ENCODE data around the gene PODXL. TPM values are rescaled to one million over a fixed set of nuclear protein-coding genes. Genes with fewer than 3 reads are reported as not detected.

The PODXL gene
- total and polyA plus RNA-seq, 4 donors: 1.2 to 3.6 (median 1.6) TPM

GRCh38 chr7:131600085-131600881 lies 43.9 kb upstream of the PODXL start (continued):
- TF ChIP-seq HNF4A (conservative IDR thresholded peaks at IDR 0.05): no peak

DNA sequence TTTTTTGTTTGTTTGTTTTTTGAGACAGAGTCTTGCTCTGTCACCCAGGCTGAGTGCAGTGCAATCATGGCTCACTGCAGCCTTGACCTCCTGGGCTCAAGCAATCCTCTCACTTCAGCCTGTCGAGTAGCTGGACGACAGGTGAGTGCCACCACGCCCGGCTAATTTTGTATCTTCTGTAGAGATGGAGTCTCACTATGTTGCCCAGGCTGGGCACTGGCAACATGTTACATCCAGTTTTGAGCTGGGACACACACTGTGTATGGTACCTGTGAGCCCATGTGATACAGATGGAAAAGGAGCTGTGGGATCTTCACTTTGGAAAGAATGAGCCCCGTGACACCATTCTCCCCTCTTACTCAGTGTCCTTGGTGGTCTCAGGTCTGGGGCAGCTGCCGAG lies 40.4 kb upstream of the PODXL start:
- Histone ChIP-seq H3K9me3 (ENCODE audit: control insufficient read depth in 4 of 4, low read length in 3 of 4) (no peaks in the 10 kb centered on the region), H3K27ac (ENCODE audit: low read depth in 1 of 2, low read length in 2 of 2) (no peak overlapping the region), H3K36me3 (ENCODE audit: control insufficient read depth in 4 of 4, insufficient read depth in 3 of 4, low read depth in 1 of 4, low read length in 3 of 4) (no peaks in the 10 kb centered on the region), H3K27me3 (ENCODE audit: control insufficient read depth in 4 of 4, insufficient read depth in 4 of 4, low read length in 3 of 4) (no peaks in the 10 kb centered on the region), H3K9ac (ENCODE audit: low read depth in 1 of 2, low read length in 2 of 2) (no peak overlapping the region), H3K4me3 (ENCODE audit: low read depth in 1 of 3, low read length in 3 of 3) (no peak overlapping the region), H3K4me1 (ENCODE audit: control insufficient read depth in 4 of 4, insufficient read depth in 4 of 4, low read length in 3 of 4) (no peaks in the 10 kb centered on the region)
- WGBS: 86% methylated on average over 6 of the region's 6 CpGs
- DNase-seq (ENCODE audit: low spot score): no peak
- TF ChIP-seq ATF3 (IDR thresholded peaks at IDR 0.05) (no peak), YY1 (IDR thresholded peaks at IDR 0.05) (no peak), ZBTB33 (IDR thresholded peaks at IDR 0.05) (no peak)

GRCh38 chr7:131595699-131596098 lies 39.3 kb upstream of the PODXL start:
- no peaks in the 10 kb centered on the region for H3K27me3 ChIP-seq (ENCODE audit: control insufficient read depth in 4 of 4, insufficient read depth in 4 of 4, low read length in 3 of 4)
- no peak for TF ChIP-seq NR2F2 (IDR thresholded peaks at IDR 0.05)
- TF ChIP-seq ZBTB33 (IDR thresholded peaks at IDR 0.05): no peak
- no peak for TF ChIP-seq RAD21 (IDR thresholded peaks at IDR 0.05)
- no peak for TF ChIP-seq EGR1 (IDR thresholded peaks at IDR 0.05; ENCODE audit: low read depth in 2 of 2)
- no peak for TF ChIP-seq FOXA2 (IDR thresholded peaks at IDR 0.05)
- TF ChIP-seq, protein P1, sequence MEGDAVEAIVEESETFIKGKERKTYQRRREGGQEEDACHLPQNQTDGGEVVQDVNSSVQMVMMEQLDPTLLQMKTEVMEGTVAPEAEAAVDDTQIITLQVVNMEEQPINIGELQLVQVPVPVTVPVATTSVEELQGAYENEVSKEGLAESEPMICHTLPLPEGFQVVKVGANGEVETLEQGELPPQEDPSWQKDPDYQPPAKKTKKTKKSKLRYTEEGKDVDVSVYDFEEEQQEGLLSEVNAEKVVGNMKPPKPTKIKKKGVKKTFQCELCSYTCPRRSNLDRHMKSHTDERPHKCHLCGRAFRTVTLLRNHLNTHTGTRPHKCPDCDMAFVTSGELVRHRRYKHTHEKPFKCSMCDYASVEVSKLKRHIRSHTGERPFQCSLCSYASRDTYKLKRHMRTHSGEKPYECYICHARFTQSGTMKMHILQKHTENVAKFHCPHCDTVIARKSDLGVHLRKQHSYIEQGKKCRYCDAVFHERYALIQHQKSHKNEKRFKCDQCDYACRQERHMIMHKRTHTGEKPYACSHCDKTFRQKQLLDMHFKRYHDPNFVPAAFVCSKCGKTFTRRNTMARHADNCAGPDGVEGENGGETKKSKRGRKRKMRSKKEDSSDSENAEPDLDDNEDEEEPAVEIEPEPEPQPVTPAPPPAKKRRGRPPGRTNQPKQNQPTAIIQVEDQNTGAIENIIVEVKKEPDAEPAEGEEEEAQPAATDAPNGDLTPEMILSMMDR (IDR thresholded peaks at IDR 0.05; ENCODE audit: low read depth, low read length, missing input control): no peak
- TF ChIP-seq REST (IDR thresholded peaks at IDR 0.05): no peak
- no peak for TF ChIP-seq HNF4G (IDR thresholded peaks at IDR 0.05)
- H3K4me3 ChIP-seq (ENCODE audit: low read depth in 1 of 3, low read length in 3 of 3): no peak overlapping the region
- no peak overlapping the region for H3K27ac ChIP-seq (ENCODE audit: low read depth in 1 of 2, low read length in 2 of 2)
- H3K9ac ChIP-seq (ENCODE audit: low read depth in 1 of 2, low read length in 2 of 2): no peak overlapping the region
- H3K36me3 ChIP-seq (ENCODE audit: control insufficient read depth in 4 of 4, insufficient read depth in 3 of 4, low read depth in 1 of 4, low read length in 3 of 4): no peaks in the 10 kb centered on the region
- WGBS: 88% methylated on average over 4 of the region's 4 CpGs
- no peak for DNase-seq (ENCODE audit: low spot score)
- no peaks in the 10 kb centered on the region for H3K4me1 ChIP-seq (ENCODE audit: control insufficient read depth in 4 of 4, insufficient read depth in 4 of 4, low read length in 3 of 4)
- no peaks in the 10 kb centered on the region for H3K9me3 ChIP-seq (ENCODE audit: control insufficient read depth in 4 of 4, low read length in 3 of 4)
